Naive thymus-derived CD4-positive, alpha-beta T cell (primary cell): Measurements from ENCODE around the gene NDUFAF4. TPM values are rescaled to one million over a fixed set of nuclear protein-coding genes. Genes with fewer than 3 reads are reported as not detected.
A peak's percentile ranks its signal among the peaks of the same experiment; 100 is the strongest.
"Not testable (repeated sequence)": the region's sequence is repeated elsewhere in the genome, so short reads cannot be mapped to it uniquely, and the experiment has no call there.

Source experiments
- ATAC-seq: fragments of 150-1000 bp; cut with Tn5 transposase; 2 replicates; pipeline ENCODE4 v1.10.0; 2021; ENCODE audit warnings: mild to moderate bottlenecking, moderate library complexity
- CTCF ChIA-PET: fragments of 350-600 bp; sonication (Branson Sonifier 250); formaldehyde crosslinking; loops from one replicate; lab custom pipeline; 2021; ENCODE audit warnings: antibody characterized with exemption; lab: Charles Lee
- POLR2A ChIA-PET: fragments of 350-600 bp; sonication (Branson Sonifier 250); formaldehyde crosslinking; loops from one replicate; lab custom pipeline; 2021; ENCODE audit warnings: antibody characterized with exemption, inconsistent platforms; lab: Charles Lee
- DNase-seq, 9 donors: peaks; one replicate each; pipeline versions ENCODE4 v3.0.0 to v3.0.0-alpha.2; 2020 to 2022; ENCODE audit warnings: mixed read lengths in 1 of 9
- H3K27ac ChIP-seq: one replicate; pipeline ENCODE4 v1.7.0; 2013; ENCODE audit warnings: mild to moderate bottlenecking, low read depth, low read length, moderate library complexity
- H3K27me3 ChIP-seq, 2 donors: one replicate each; pipeline ENCODE4 v1.7.0; 2013; ENCODE audit warnings: low read length in 2 of 2, mild to moderate bottlenecking in 2 of 2, moderate library complexity in 2 of 2; ENCODE audit not compliant: control insufficient read depth in 2 of 2, insufficient read depth in 2 of 2
- H3K36me3 ChIP-seq, 3 experiments: 1 replicate in 2 of 3; 2 replicates in 1 of 3; pipeline ENCODE4 v1.7.0; 2013; ENCODE audit warnings: low read length in 3 of 3, mild to moderate bottlenecking in 3 of 3, moderate library complexity in 1 of 3; ENCODE audit not compliant: insufficient read depth in 3 of 3, control insufficient read depth in 2 of 3
- H3K4me1 ChIP-seq, 2 donors: one replicate each; pipeline ENCODE4 v1.7.0; 2013; ENCODE audit warnings: low read length in 2 of 2, mild to moderate bottlenecking in 2 of 2, moderate library complexity in 1 of 2; ENCODE audit not compliant: control insufficient read depth in 2 of 2, insufficient read depth in 2 of 2
- H3K4me3 ChIP-seq: 2 replicates; pipeline ENCODE4 v1.7.0; 2013; ENCODE audit warnings: mild to moderate bottlenecking, low read length
- H3K9me3 ChIP-seq, 3 experiments: 1 replicate in 2 of 3; 2 replicates in 1 of 3; pipeline ENCODE4 v1.7.0; 2013; ENCODE audit warnings: low read length in 3 of 3; ENCODE audit not compliant: control insufficient read depth in 2 of 3
- H3K27ac Mint-ChIP-seq, 9 donors: one replicate each; pipeline ENCODE4 v1.8.0; 2020 to 2022; ENCODE audit warnings: mixed read lengths in 9 of 9, mild to moderate bottlenecking in 8 of 9, moderate library complexity in 5 of 9, inconsistent platforms in 2 of 9
- H3K27me3 Mint-ChIP-seq, 5 donors: one replicate each; pipeline ENCODE4 v1.8.0; 2021 to 2022; ENCODE audit warnings: mixed read lengths in 5 of 5, mild to moderate bottlenecking in 1 of 5
- H3K36me3 Mint-ChIP-seq, 5 donors: one replicate each; pipeline ENCODE4 v1.8.0; 2020 to 2022; ENCODE audit warnings: mixed read lengths in 5 of 5, mild to moderate bottlenecking in 3 of 5, inconsistent platforms in 1 of 5
- H3K4me1 Mint-ChIP-seq, 7 donors: one replicate each; pipeline ENCODE4 v1.8.0; 2020 to 2022; ENCODE audit warnings: mixed read lengths in 7 of 7, mild to moderate bottlenecking in 3 of 7, inconsistent platforms in 1 of 7
- H3K4me3 Mint-ChIP-seq, 10 donors: one replicate each; pipeline ENCODE4 v1.8.0; 2020 to 2022; ENCODE audit warnings: mild to moderate bottlenecking in 10 of 10, mixed read lengths in 10 of 10, moderate library complexity in 6 of 10, inconsistent platforms in 2 of 10
- H3K9me3 Mint-ChIP-seq, 11 donors: one replicate each; pipeline ENCODE4 v1.8.0; 2020 to 2022; ENCODE audit warnings: mixed read lengths in 11 of 11, mild to moderate bottlenecking in 4 of 11, inconsistent platforms in 1 of 11, moderate library complexity in 1 of 11
- intact Hi-C, 2 donors: fragments of 100-400 bp; cut with micrococcal nuclease; formaldehyde crosslinking; loops; one replicate each; pipeline ENCODE4 v1.15.1; 2023
- polyA plus RNA-seq, 2 donors: library from polyadenylated mRNA; unstranded; fragments of 300-500 nt; fragmentation: Illumina TruSeq; gene quantifications; one replicate each; pipeline ENCODE4 v1.2.3, GENCODE V29; 2021
- total RNA-seq, 6 experiments: library from RNA in 5 of 6; stranded (reverse) in 5 of 6; gene quantifications; 1 replicate in 5 of 6; 2 replicates in 1 of 6; pipeline ENCODE4 v1.2.3 and lab custom pipeline; 2021 to 2026

The NDUFAF4 gene
- total and polyA plus RNA-seq, 7 experiments from 2014 or later = 25.1 to 75.6 (median 30.3) TPM

- Histone ChIP-seq H3K36me3 (peaks cover 0 to 20% (median 0%) of the 10 kb centered on the region in 3 experiments), H3K27me3 (no peaks in the 10 kb centered on the region), H3K4me3 (peak overlapping the region; percentile 88), H3K27ac (peak overlapping the region; percentile 95), H3K9me3 (no peaks in the 10 kb centered on the region), H3K4me1 (peaks cover 18 to 20% of the 10 kb centered on the region in 2 donors)
- peak overlapping the region; percentile 85 to 99 (median 91) for H3K4me3 Mint-ChIP-seq
- H3K27ac Mint-ChIP-seq = peak overlapping the region; percentile 56 to 99 (median 88)
- CTCF ChIA-PET = interaction anchor here (0.6 to 2.1 kb wide), 5 partner anchors 9 to 161 kb away, joined by 3 to 7 read pairs (median 3); partner anchors contain the start of gene KLHL32
- H3K4me1 Mint-ChIP-seq = peaks cover 17 to 48% (median 39%) of the 10 kb centered on the region in 7 donors
- DNase-seq = peak in 2 of 9 donors; percentile 13 to 14
- peaks cover 0 to 17% (median 13%) of the 10 kb centered on the region in 5 donors for H3K27me3 Mint-ChIP-seq
- ATAC-seq = no peak
- intact Hi-C loops = loop anchor here in 1 of 2 donors (5.0 kb wide), 1 partner anchor 494 kb away; no protein-coding TSS in a partner anchor
- POLR2A ChIA-PET = interaction anchor here (0.9 to 4.4 kb wide), 4 partner anchors 9 to 26 kb away, joined by 3 to 30 read pairs (median 6); partner anchors contain the start of gene KLHL32
- H3K36me3 Mint-ChIP-seq = peaks cover 0 to 6% (median 3%) of the 10 kb centered on the region in 5 donors
- peaks cover 0 to 2% (median 0%) of the 10 kb centered on the region in 11 donors for H3K9me3 Mint-ChIP-seq
Observed at GRCh38 chr6:96898241-96898851, 655 bp upstream of the NDUFAF4 start.

DNA sequence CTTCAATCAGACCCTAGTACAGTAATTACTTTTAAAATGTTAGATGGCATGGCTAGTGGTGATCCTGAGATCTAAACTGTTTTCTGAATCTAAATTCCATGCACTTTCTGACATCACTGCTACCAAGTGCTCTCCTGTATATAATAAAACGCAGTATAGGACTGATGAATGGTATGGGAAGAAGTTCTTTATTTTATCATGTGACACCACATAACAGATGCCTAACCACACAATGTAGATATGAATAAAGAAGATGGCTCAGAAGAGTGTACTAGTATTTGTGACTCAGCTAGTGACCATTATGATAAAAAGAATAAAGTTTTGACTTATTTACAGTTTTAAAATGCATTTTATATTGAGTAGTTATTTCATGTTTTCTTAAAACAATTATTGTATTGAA lies 8.5 kb downstream of the NDUFAF4 start:
- H3K36me3 ChIP-seq = peaks cover 10 to 33% (median 17%) of the 10 kb centered on the region in 3 experiments
- no peaks in the 10 kb centered on the region for H3K9me3 ChIP-seq
- no peak for ATAC-seq
- Mint-ChIP-seq H3K27me3 (no peaks in the 10 kb centered on the region), H3K9me3 (no peaks in the 10 kb centered on the region), H3K27ac (no peak overlapping the region), H3K4me3 (no peak overlapping the region), H3K36me3 (peaks cover 5 to 16% (median 10%) of the 10 kb centered on the region in 5 donors), H3K4me1 (peaks cover 0 to 13% (median 8%) of the 10 kb centered on the region in 7 donors)
- intact Hi-C loops = no loop called here
- no peaks in the 10 kb centered on the region for H3K4me1 ChIP-seq
- no peaks in the 10 kb centered on the region for H3K27me3 ChIP-seq
- no peak overlapping the region for H3K27ac ChIP-seq
- POLR2A ChIA-PET = no interaction called here
- CTCF ChIA-PET = no interaction called here
- H3K4me3 ChIP-seq = no peak overlapping the region
- DNase-seq = no peak

- peak overlapping the region in 2 of 9 donors; percentile 9 to 15 for H3K27ac Mint-ChIP-seq
- DNase-seq (no peak), ATAC-seq (no peak)
- Histone ChIP-seq H3K27me3 (no peaks in the 10 kb centered on the region), H3K9me3 (no peaks in the 10 kb centered on the region), H3K4me1 (no peaks in the 10 kb centered on the region), H3K27ac (no peak overlapping the region), H3K4me3 (no peak overlapping the region), H3K36me3 (peaks cover 10 to 29% (median 17%) of the 10 kb centered on the region in 3 experiments)
- ChIA-PET CTCF (no interaction called here), POLR2A (no interaction called here)
- H3K4me3 Mint-ChIP-seq = no peak overlapping the region
- intact Hi-C loops = no loop called here
- peaks cover 5 to 16% (median 10%) of the 10 kb centered on the region in 5 donors for H3K36me3 Mint-ChIP-seq
- H3K4me1 Mint-ChIP-seq = peaks cover 0 to 15% (median 6%) of the 10 kb centered on the region in 7 donors
- no peaks in the 10 kb centered on the region for H3K27me3 Mint-ChIP-seq
- H3K9me3 Mint-ChIP-seq = no peaks in the 10 kb centered on the region
Observed at GRCh38 chr6:96888745-96889144, 8.9 kb downstream of the NDUFAF4 start.

DNA sequence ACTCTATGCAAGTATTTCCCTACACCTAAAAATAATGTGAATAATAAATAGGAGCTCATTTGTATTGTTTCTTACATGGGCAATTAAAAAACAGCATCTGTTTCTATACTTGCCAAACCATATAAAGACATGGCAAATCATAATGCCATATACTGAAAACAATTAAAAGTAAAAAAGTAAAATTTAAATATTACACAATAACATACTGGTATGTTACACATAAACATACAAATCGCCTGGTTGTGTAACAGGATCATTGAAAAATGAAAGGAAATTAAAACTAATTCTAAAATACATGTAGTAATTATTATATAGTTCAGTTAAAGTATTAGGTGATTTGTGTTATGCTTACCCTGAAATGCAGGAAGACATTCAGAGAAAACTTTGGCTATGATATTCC lies 11.2 kb downstream of the NDUFAF4 start:
- intact Hi-C loops = no loop called here
- Mint-ChIP-seq H3K27ac (no peak overlapping the region), H3K4me3 (no peak overlapping the region), H3K4me1 (peaks cover 0 to 15% (median 6%) of the 10 kb centered on the region in 7 donors), H3K27me3 (no peaks in the 10 kb centered on the region), H3K36me3 (peaks cover 2 to 13% (median 6%) of the 10 kb centered on the region in 5 donors), H3K9me3 (no peaks in the 10 kb centered on the region)
- Histone ChIP-seq H3K4me3 (no peak overlapping the region), H3K27ac (no peak overlapping the region), H3K27me3 (no peaks in the 10 kb centered on the region), H3K36me3 (peaks cover 0 to 12% (median 3%) of the 10 kb centered on the region in 3 experiments), H3K9me3 (no peaks in the 10 kb centered on the region), H3K4me1 (no peaks in the 10 kb centered on the region)
- ChIA-PET POLR2A (no interaction called here), CTCF (interaction anchor here (0.6 kb wide), 1 partner anchor 16 kb away, joined by 3 read pairs; no protein-coding TSS in a partner anchor)
- DNase-seq (no peak), ATAC-seq (no peak)

DNA sequence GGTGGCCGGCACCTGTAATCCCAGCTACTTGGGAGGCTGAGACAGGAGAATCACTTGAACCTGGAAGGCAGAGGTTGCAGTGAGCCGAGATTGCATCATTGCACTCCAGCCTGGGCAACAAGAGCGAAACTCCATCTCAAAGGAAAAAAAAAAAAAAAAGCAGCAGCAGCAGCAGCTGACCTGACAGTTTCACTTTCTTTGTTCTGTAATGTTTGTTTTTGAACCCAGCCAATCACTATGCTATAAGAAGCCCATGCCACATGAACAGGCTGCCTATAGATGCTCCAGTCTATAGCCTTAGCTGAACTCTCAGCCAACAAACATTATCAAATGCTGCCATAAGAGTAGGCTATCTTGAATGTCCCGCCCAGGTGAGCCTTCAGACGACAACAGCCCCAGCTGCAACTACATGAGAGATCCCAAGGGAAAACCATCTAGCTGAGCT lies 12.5 kb downstream of the NDUFAF4 start:
- H3K27me3 ChIP-seq, POLR2A ChIA-PET, H3K27ac ChIP-seq, H3K9me3 ChIP-seq, H3K36me3 Mint-ChIP-seq, H3K4me1 ChIP-seq, H3K9me3 Mint-ChIP-seq, H3K27me3 Mint-ChIP-seq, H3K4me3 ChIP-seq, CTCF ChIA-PET, H3K36me3 ChIP-seq: not testable (repeated sequence)
- Mint-ChIP-seq H3K27ac (peak overlapping the region in 5 of 9 donors; percentile 41 to 79 (median 52)), H3K4me3 (peak overlapping the region in 6 of 10 donors; percentile 7 to 71 (median 34)), H3K4me1 (peaks cover 0 to 15% (median 6%) of the 10 kb centered on the region in 7 donors)
- peak; percentile 83 for ATAC-seq
- intact Hi-C loops = loop anchor here in 1 of 2 donors (1.0 to 2.0 kb wide), 2 partner anchors 12 to 48 kb away; partner anchors contain the start of genes GPR63 and NDUFAF4
- DNase-seq = peak in 6 of 9 donors; percentile 7 to 42 (median 32)

- Mint-ChIP-seq H3K27me3 (peaks cover 0 to 3% (median 0%) of the 10 kb centered on the region in 5 donors), H3K36me3 (no peaks in the 10 kb centered on the region), H3K4me3 (no peak overlapping the region), H3K27ac (no peak overlapping the region), H3K4me1 (no peaks in the 10 kb centered on the region), H3K9me3 (no peaks in the 10 kb centered on the region)
- Histone ChIP-seq H3K4me3 (no peak overlapping the region), H3K27me3 (no peaks in the 10 kb centered on the region), H3K27ac (no peak overlapping the region), H3K36me3 (no peaks in the 10 kb centered on the region), H3K4me1 (no peaks in the 10 kb centered on the region), H3K9me3 (no peaks in the 10 kb centered on the region)
- intact Hi-C loops = no loop called here
- POLR2A ChIA-PET = no interaction called here
- ATAC-seq (no peak), DNase-seq (no peak)
- CTCF ChIA-PET = no interaction called here
Observed at GRCh38 chr6:96878143-96878542, 19.5 kb downstream of the NDUFAF4 start.
